Muscle layer of colon (tissue), 2 donors: Measurements from ENCODE around the gene PLD1.

Source experiments
- H3K27ac ChIP-seq: one replicate; pipeline ENCODE4 v1.7.0; 2013; ENCODE audit warnings: low read depth, mild to moderate bottlenecking, low read length, moderate library complexity
- H3K27me3 ChIP-seq, 2 donors: one replicate each; pipeline ENCODE4 v1.7.0; 2013; ENCODE audit warnings: low read length in 2 of 2, mild to moderate bottlenecking in 2 of 2; ENCODE audit not compliant: insufficient read depth in 2 of 2, control insufficient read depth in 1 of 2
- H3K36me3 ChIP-seq: one replicate; pipeline ENCODE4 v1.7.0; 2013; ENCODE audit warnings: mild to moderate bottlenecking, low read length; ENCODE audit not compliant: insufficient read depth
- H3K4me1 ChIP-seq: one replicate; pipeline ENCODE4 v1.7.0; 2013; ENCODE audit warnings: mild to moderate bottlenecking, low read length; ENCODE audit not compliant: insufficient read depth
- H3K4me3 ChIP-seq, 2 donors: one replicate each; pipeline ENCODE4 v1.7.0; 2013; ENCODE audit warnings: low read length in 2 of 2, low read depth in 1 of 2, mild to moderate bottlenecking in 1 of 2, moderate library complexity in 1 of 2
- H3K9ac ChIP-seq: one replicate; pipeline ENCODE4 v1.7.0; 2013; ENCODE audit warnings: low read length
- H3K9me3 ChIP-seq: one replicate; pipeline ENCODE4 v1.7.0; 2013; ENCODE audit warnings: mild to moderate bottlenecking, low read length
- donor health status: abdominal sarcoma.
- donor health status: Adenocarcinoma of cecum.

The PLD1 gene

GRCh38 chr3:171835116-171835515, 24.8 kb upstream of the PLD1 start:
- H3K9ac ChIP-seq, result no peak overlapping the region
- H3K27me3 ChIP-seq, result no peaks in the 10 kb centered on the region
- no peak overlapping the region for H3K4me3 ChIP-seq
- no peak overlapping the region for H3K27ac ChIP-seq
- no peaks in the 10 kb centered on the region for H3K36me3 ChIP-seq
- no peaks in the 10 kb centered on the region for H3K9me3 ChIP-seq
- H3K4me1 ChIP-seq, result peaks cover 22% of the 10 kb centered on the region

- Histone ChIP-seq H3K27me3 (no peaks in the 10 kb centered on the region), H3K36me3 (no peaks in the 10 kb centered on the region), H3K4me3 (no peak overlapping the region), H3K9ac (no peak overlapping the region), H3K9me3 (no peaks in the 10 kb centered on the region), H3K4me1 (peaks cover 28% of the 10 kb centered on the region), H3K27ac (no peak overlapping the region)
Measured at GRCh38 chr3:171834461-171834801, 24.1 kb upstream of the PLD1 start.

DNA sequence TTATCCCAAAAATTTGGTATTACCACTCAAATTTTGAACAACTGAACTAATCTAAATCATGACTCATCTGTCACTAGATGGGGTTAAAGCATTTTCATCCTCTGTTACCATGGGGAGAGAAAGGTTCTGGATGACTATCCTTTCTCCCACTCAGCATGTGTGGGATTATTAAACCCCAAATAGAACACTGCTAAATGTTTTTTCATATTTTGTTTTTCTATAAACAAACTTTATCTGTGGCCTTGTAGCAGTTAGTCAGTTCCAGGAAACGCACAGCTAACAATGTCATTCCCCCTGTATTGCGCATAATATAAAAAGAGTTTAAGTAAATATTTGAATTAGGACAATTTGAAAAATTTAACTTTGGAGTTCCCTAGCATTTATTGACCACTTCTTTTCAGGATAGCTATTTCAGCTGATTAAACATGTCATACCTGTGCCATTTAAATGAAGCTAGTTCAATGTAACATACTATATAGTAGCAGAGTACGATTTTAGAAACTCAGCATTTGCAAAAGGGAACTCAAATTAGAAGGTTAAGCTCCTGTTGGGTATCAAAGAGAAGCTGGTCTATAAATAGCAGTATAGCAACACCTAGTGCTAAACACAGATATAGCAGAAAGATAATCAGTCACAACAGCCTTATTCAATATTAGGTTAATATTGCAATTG, 23.6 kb upstream of the PLD1 start:
- no peaks in the 10 kb centered on the region for H3K27me3 ChIP-seq
- no peaks in the 10 kb centered on the region for H3K36me3 ChIP-seq
- no peak overlapping the region for H3K9ac ChIP-seq
- no peak overlapping the region for H3K4me3 ChIP-seq
- H3K4me1 ChIP-seq, result peaks cover 30% of the 10 kb centered on the region
- no peak overlapping the region for H3K27ac ChIP-seq
- H3K9me3 ChIP-seq, result no peaks in the 10 kb centered on the region

DNA sequence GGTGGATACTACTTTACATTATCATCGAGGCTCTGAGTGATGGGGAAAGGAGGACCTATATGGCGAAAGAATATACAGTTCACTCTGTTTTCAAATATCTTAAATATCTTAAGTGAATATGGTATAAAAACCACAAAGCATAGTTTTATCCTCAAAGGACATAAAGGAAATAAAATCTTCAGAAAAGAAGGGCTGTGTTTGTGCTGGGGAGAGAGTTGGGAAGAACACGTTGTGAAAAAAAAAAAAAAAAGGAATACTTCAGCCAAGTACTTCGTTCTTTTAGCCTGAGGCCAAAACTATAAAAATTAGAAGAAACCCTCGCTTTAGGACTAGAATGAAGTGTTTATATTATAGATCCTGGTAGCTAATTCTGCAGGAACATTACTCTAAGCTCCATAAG, 22.7 kb upstream of the PLD1 start:
- Histone ChIP-seq H3K9me3 (no peaks in the 10 kb centered on the region), H3K4me1 (peaks cover 30% of the 10 kb centered on the region), H3K4me3 (no peak overlapping the region), H3K27ac (no peak overlapping the region), H3K27me3 (no peaks in the 10 kb centered on the region), H3K36me3 (no peaks in the 10 kb centered on the region), H3K9ac (no peak overlapping the region)

DNA sequence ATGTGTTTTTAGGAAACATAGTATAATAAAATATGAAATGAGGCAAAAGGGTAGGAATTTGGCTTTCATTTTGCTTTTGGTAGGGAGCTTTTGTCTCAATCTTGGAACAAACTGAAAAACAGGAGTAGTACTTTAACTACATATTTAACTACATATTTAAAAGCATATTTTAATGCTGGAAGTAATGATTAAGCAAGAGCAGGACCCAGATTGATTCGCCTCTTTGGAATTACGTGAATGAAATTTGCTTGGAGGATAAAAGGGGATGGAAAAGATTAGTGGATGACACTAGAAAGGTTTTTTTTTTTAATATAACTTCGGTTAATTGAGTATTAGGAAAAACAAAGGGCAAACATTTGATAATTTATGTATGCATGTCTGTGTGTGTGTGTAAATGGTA, 21.7 kb upstream of the PLD1 start:
- Histone ChIP-seq H3K27ac (no peak overlapping the region), H3K9me3 (no peaks in the 10 kb centered on the region), H3K27me3 (no peaks in the 10 kb centered on the region), H3K36me3 (no peaks in the 10 kb centered on the region), H3K4me1 (peaks cover 25% of the 10 kb centered on the region), H3K4me3 (no peak overlapping the region), H3K9ac (no peak overlapping the region)

DNA sequence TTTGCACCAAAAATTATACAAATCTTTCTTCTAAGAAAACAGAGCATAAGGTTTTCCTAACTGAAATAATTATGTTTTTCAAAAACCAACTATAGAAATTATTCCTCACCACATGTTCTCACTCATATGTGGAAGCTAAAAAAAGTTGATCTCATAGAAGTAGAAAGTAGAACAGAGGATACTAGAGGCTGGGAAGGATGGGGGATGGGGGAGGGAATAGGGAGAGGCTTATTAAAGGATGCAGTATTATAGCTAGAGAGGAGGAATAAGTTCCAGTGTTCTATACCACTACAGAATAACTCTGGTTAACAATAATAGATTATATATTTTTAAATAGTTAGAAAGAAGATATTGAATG, 20.2 kb upstream of the PLD1 start:
- Histone ChIP-seq H3K27me3 (no peaks in the 10 kb centered on the region), H3K27ac (no peak overlapping the region), H3K36me3 (no peaks in the 10 kb centered on the region), H3K9ac (no peak overlapping the region), H3K4me3 (no peak overlapping the region), H3K4me1 (peaks cover 25% of the 10 kb centered on the region), H3K9me3 (no peaks in the 10 kb centered on the region)

DNA sequence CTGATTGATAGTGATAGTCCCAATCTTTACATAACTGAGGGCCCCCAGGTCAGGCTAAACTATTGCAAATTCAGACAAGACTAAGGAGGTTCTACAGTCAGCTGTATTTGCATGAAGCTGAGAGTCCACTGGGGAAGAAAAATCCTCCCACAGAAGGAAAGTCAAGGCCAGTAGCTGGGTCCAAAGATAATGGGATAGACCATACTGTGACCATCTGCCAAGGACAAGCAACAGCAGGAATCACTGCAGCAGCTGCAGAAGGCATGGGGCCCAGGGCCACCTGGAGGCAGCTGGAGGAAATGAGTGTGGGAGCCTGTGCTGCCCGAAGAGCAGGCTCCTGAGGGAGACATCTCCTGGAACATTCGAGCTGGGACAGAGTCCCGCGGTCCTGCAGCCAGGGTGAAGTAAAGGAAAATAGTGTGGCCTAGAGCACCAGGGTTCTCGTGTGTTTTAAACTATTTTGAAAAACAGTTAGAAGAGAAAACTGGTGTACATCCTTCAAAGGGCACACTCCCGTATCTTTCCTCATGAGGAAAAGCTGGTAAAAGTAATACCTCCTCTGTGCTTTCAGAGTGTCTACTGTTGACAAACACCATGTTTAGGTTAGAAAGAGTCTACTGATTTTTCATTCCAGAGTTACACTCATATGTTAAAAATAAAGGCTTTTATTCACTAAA, 19.7 kb upstream of the PLD1 start:
- no peaks in the 10 kb centered on the region for H3K9me3 ChIP-seq
- H3K27me3 ChIP-seq, result no peaks in the 10 kb centered on the region
- no peak overlapping the region for H3K9ac ChIP-seq
- H3K27ac ChIP-seq, result no peak overlapping the region
- no peak overlapping the region for H3K4me3 ChIP-seq
- H3K4me1 ChIP-seq, result peaks cover 25% of the 10 kb centered on the region
- no peaks in the 10 kb centered on the region for H3K36me3 ChIP-seq

DNA sequence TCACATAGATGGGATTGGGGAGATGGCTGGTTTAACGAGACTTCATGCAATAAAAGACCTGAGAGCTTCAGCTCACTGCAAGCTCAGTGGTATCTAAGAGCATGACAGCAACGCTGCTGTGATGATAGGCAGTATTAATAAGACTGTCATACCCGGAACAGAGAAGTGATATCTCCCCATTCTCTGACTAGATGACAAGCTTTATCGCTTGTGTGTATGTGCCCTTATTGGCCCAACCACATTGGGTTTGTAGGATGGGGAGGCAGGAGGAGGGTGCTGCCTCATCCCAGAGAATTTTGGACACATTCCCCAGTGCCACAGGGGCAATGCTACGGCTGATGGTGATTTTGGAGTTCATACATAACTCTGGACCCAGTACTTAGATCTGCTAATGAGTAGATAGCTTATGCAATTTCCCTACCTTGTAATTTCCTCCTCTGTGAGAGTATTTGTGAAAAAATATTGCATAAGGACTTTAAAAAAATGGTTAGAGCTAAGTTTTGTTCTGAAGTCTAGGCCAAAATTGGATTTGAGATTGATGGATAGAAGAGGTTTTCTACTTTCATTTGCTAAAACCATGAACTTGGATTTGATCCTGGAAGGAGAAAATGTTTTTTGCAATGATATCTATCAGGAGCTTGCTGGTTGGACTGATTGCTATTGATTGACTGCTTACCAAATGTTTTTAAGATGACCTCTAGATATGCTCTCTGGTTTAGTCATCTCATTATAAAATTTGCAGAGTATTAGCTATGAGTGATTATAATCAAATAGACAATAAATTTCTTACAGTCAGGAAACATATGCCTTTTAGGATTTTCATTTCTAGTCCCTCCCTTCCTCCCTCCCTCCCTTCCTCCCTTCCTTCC, 18.9 kb upstream of the PLD1 start:
- Histone ChIP-seq H3K9ac (no peak overlapping the region), H3K27me3 (no peaks in the 10 kb centered on the region), H3K27ac (no peak overlapping the region), H3K4me1 (peaks cover 24% of the 10 kb centered on the region), H3K9me3 (no peaks in the 10 kb centered on the region), H3K4me3 (no peak overlapping the region), H3K36me3 (no peaks in the 10 kb centered on the region)

DNA sequence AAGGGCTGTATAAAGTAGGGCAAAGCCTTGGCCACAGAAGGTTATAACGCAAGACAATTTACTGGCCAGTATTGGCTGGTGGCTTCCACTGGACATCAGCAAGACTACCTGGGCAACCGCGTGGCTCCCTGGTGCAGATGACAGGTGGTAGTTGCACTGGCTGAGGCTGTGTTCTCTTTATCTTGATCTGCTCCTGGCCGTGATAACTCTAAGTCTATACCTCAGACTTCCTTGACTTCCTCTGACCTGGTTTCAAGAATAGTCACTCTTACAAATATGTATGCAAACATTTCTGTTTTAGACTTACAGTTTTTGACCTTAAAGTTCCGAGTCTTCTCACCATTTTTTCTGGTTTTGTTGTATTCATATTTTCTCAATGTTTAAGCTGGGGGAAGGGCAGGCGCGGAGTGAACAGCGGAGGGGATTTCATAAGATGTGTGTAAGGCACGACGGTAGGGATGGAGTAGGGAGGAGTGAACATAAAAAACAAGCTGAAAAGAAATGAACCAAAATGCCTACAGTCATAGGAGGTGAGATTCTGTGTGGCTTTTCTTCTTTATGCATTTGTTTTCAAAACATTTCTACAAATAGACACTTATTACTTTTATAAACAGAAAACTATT, 17.7 kb upstream of the PLD1 start:
- H3K9ac ChIP-seq, result no peak overlapping the region
- H3K4me3 ChIP-seq, result no peak overlapping the region
- no peaks in the 10 kb centered on the region for H3K9me3 ChIP-seq
- peaks cover 13% of the 10 kb centered on the region for H3K4me1 ChIP-seq
- no peaks in the 10 kb centered on the region for H3K36me3 ChIP-seq
- no peaks in the 10 kb centered on the region for H3K27me3 ChIP-seq
- no peak overlapping the region for H3K27ac ChIP-seq

DNA sequence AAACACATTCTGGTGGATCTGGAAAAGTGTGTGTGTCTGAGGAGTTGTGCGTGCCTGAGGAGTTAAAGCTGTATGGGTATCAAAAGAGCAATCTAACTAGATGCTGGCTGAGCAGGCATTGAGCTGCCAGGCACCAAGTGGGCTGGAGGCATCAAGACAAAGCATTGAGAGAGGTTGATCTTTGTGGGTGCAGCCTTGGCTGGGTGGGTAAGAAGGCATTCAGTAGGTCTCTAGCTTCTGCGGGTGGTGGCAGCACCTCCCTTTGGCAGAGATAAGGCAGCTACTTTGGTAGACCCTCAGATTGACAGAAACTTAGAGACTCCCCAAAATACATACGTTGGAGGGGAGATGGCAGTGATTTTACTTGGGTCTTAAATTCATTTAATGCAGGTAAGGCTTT, 17.1 kb upstream of the PLD1 start:
- H3K36me3 ChIP-seq, result no peaks in the 10 kb centered on the region
- H3K9me3 ChIP-seq, result no peaks in the 10 kb centered on the region
- no peak overlapping the region for H3K27ac ChIP-seq
- no peaks in the 10 kb centered on the region for H3K27me3 ChIP-seq
- no peak overlapping the region for H3K4me3 ChIP-seq
- H3K9ac ChIP-seq, result no peak overlapping the region
- peaks cover 13% of the 10 kb centered on the region for H3K4me1 ChIP-seq

GRCh38 chr3:171825222-171825828, 15.0 kb upstream of the PLD1 start:
- no peak overlapping the region for H3K4me3 ChIP-seq
- no peak overlapping the region for H3K27ac ChIP-seq
- H3K4me1 ChIP-seq, result peaks cover 13% of the 10 kb centered on the region
- H3K9me3 ChIP-seq, result no peaks in the 10 kb centered on the region
- H3K9ac ChIP-seq, result no peak overlapping the region
- H3K36me3 ChIP-seq, result no peaks in the 10 kb centered on the region
- H3K27me3 ChIP-seq, result no peaks in the 10 kb centered on the region
